Panc1 (cell line): Measurements from ENCODE around the gene LRRC34.

Experiments
- POLR2AphosphoS5 ChIP-seq: IDR thresholded peaks from 2 replicates; pipeline ENCODE4 v1.6.1; 2012; ENCODE audit warnings: mild to moderate bottlenecking, low read depth, low read length, moderate library complexity
- SIN3A ChIP-seq: IDR thresholded peaks from 2 replicates; pipeline ENCODE4 v1.6.1; 2012; ENCODE audit warnings: low read depth, mild to moderate bottlenecking, low read length, moderate library complexity, borderline replicate concordance; ENCODE audit not compliant: insufficient read depth
- TCF7L2 ChIP-seq: IDR thresholded peaks from 2 replicates; pipeline ENCODE4 v1.6.1; 2011; ENCODE audit warnings: mild to moderate bottlenecking, low read depth, low read length, inconsistent platforms
- TF ChIP-seq, protein P1 (sequence below): fragments of 450-650 bp; IDR thresholded peaks from 2 replicates; pipeline ENCODE4 v1.5.1; 2017; ENCODE audit warnings: mild to moderate bottlenecking
- TF ChIP-seq, protein P2 (sequence below), 2 experiments: IDR thresholded peaks; 2 replicates each; pipeline ENCODE4 v1.6.1; 2011 to 2012; ENCODE audit warnings: low read depth in 2 of 2, control low read depth in 1 of 2, low read length in 1 of 2, mild to moderate bottlenecking in 1 of 2, moderate library complexity in 1 of 2; ENCODE audit not compliant: insufficient read depth in 1 of 2

DNA sequence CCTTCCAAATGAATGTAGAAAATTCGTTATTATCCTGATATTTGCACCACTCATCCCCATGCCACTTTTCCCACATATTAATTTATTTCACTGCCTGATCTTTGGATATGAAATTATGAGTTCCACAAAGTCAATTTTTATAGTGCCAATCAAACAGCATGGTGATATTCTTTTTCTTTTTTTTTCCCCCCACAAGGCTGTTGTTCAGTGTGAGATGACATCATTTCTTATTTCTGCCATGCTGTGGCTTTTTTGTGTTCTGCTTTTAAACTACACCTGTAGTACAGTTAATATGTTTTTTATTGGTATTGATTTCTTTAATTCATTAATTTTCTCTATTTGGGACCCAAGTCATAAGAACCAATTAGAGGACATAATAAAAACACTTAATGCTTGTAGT is 24.9 kb downstream of the LRRC34 start:
- TF ChIP-seq, protein P1, sequence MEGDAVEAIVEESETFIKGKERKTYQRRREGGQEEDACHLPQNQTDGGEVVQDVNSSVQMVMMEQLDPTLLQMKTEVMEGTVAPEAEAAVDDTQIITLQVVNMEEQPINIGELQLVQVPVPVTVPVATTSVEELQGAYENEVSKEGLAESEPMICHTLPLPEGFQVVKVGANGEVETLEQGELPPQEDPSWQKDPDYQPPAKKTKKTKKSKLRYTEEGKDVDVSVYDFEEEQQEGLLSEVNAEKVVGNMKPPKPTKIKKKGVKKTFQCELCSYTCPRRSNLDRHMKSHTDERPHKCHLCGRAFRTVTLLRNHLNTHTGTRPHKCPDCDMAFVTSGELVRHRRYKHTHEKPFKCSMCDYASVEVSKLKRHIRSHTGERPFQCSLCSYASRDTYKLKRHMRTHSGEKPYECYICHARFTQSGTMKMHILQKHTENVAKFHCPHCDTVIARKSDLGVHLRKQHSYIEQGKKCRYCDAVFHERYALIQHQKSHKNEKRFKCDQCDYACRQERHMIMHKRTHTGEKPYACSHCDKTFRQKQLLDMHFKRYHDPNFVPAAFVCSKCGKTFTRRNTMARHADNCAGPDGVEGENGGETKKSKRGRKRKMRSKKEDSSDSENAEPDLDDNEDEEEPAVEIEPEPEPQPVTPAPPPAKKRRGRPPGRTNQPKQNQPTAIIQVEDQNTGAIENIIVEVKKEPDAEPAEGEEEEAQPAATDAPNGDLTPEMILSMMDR: no peak
- TF ChIP-seq, protein P2, sequence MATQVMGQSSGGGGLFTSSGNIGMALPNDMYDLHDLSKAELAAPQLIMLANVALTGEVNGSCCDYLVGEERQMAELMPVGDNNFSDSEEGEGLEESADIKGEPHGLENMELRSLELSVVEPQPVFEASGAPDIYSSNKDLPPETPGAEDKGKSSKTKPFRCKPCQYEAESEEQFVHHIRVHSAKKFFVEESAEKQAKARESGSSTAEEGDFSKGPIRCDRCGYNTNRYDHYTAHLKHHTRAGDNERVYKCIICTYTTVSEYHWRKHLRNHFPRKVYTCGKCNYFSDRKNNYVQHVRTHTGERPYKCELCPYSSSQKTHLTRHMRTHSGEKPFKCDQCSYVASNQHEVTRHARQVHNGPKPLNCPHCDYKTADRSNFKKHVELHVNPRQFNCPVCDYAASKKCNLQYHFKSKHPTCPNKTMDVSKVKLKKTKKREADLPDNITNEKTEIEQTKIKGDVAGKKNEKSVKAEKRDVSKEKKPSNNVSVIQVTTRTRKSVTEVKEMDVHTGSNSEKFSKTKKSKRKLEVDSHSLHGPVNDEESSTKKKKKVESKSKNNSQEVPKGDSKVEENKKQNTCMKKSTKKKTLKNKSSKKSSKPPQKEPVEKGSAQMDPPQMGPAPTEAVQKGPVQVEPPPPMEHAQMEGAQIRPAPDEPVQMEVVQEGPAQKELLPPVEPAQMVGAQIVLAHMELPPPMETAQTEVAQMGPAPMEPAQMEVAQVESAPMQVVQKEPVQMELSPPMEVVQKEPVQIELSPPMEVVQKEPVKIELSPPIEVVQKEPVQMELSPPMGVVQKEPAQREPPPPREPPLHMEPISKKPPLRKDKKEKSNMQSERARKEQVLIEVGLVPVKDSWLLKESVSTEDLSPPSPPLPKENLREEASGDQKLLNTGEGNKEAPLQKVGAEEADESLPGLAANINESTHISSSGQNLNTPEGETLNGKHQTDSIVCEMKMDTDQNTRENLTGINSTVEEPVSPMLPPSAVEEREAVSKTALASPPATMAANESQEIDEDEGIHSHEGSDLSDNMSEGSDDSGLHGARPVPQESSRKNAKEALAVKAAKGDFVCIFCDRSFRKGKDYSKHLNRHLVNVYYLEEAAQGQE (IDR thresholded peaks at IDR 0.05; ENCODE audit: insufficient read depth in 1 of 2, low read depth in 2 of 2, low read length in 1 of 2): no peak
- TF ChIP-seq POLR2AphosphoS5 (no peak), SIN3A (no peak), TCF7L2 (no peak)
